ENCODE results near the gene CADM2.
"Not testable (repeated sequence)": the region's sequence is repeated elsewhere in the genome, so short reads cannot be mapped to it uniquely, and the experiment has no call there.

DNA sequence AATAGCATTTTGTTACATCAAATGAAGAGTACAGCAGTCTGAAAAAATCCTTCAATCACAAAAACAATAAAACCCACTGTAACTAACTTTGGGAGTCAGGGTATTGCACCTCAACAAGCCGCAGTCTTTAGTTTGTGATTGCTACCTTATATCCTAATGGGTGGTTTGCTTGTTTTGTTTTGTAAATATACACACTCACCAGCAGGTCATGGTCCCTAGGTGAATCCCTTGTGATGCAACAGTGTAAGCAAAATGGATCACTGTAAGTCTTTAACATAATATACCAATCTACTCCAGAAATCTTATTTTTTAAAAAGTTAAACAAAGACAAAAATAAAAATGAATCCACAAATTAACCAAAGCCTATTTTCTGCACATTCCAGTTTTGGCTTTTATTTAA, 749.5 kb downstream of the CADM2 start:
- TF ChIP-seq, protein P1, sequence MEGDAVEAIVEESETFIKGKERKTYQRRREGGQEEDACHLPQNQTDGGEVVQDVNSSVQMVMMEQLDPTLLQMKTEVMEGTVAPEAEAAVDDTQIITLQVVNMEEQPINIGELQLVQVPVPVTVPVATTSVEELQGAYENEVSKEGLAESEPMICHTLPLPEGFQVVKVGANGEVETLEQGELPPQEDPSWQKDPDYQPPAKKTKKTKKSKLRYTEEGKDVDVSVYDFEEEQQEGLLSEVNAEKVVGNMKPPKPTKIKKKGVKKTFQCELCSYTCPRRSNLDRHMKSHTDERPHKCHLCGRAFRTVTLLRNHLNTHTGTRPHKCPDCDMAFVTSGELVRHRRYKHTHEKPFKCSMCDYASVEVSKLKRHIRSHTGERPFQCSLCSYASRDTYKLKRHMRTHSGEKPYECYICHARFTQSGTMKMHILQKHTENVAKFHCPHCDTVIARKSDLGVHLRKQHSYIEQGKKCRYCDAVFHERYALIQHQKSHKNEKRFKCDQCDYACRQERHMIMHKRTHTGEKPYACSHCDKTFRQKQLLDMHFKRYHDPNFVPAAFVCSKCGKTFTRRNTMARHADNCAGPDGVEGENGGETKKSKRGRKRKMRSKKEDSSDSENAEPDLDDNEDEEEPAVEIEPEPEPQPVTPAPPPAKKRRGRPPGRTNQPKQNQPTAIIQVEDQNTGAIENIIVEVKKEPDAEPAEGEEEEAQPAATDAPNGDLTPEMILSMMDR (IDR thresholded peaks at IDR 0.05; ENCODE audit: poor library complexity, severe bottlenecking): not testable (repeated sequence)
- TF ChIP-seq EP300 (conservative IDR thresholded peaks at IDR 0.05; ENCODE audit: poor library complexity, severe bottlenecking); EZH2 (IDR thresholded peaks at IDR 0.05; ENCODE audit: borderline replicate concordance, insufficient read depth, low read length, poor library complexity, severe bottlenecking): not testable (repeated sequence)

All from neural cell (in vitro differentiated cells).